OCI-LY3 (cell line): ENCODE measurements around the gene MT1A.
"Not testable (repeated sequence)": the region's sequence is repeated elsewhere in the genome, so short reads cannot be mapped to it uniquely, and the experiment has no call there.

ENCODE experiments used
- H2AFZ ChIP-seq: fragments of 200-600, 300-600 bp; shearing (Covaris generic); 2 replicates; pipeline ENCODE4 v1.6.0; 2014; ENCODE audit warnings: antibody characterized with exemption, low read depth, low read length
- H3K27ac ChIP-seq: fragments of 200-600, 300-600 bp; sonication (generic); 2 replicates; pipeline ENCODE4 v1.5.1; 2014; ENCODE audit warnings: mild to moderate bottlenecking, low read length, moderate library complexity, mixed read lengths
- H3K27me3 ChIP-seq: fragments of 200-600, 300-600 bp; sonication (generic); 2 replicates; pipeline ENCODE4 v1.6.1; 2014; ENCODE audit warnings: low read depth, low read length, mixed read lengths
- H3K36me3 ChIP-seq: fragments of 200-600, 300-600 bp; sonication (generic); replicated peaks from 2 replicates; pipeline ENCODE3; 2014; ENCODE audit warnings: low read depth, low read length, mixed read lengths
- H3K4me1 ChIP-seq: fragments of 300-600, 200-600 bp; sonication (generic); 2 replicates; pipeline ENCODE4 v1.6.1; 2014; ENCODE audit warnings: low read length, mixed read lengths
- H3K4me2 ChIP-seq: fragments of 200-600, 300-600 bp; sonication (generic); 2 replicates; pipeline ENCODE4 v1.6.1; 2014; ENCODE audit warnings: low read length, mixed read lengths
- H3K4me3 ChIP-seq: fragments of 300-600, 200-600 bp; sonication (generic); 2 replicates; pipeline ENCODE4 v1.5.1; 2014; ENCODE audit warnings: antibody characterized with exemption, mild to moderate bottlenecking, low read length, moderate library complexity
- H3K79me2 ChIP-seq: fragments of 300-600, 200-600 bp; shearing (Covaris generic); 2 replicates; pipeline ENCODE4 v1.6.1; 2014; ENCODE audit warnings: mild to moderate bottlenecking, low read length, mixed read lengths
- H3K9ac ChIP-seq: fragments of 300-600, 200-600 bp; shearing (Covaris generic); 2 replicates; pipeline ENCODE4 v1.6.0; 2014; ENCODE audit warnings: mild to moderate bottlenecking, low read length, moderate library complexity
- H3K9me3 ChIP-seq: fragments of 200-600, 300-600 bp; shearing (Covaris generic); 2 replicates; pipeline ENCODE4 v1.6.1; 2014; ENCODE audit warnings: low read length, mixed read lengths; ENCODE audit not compliant: insufficient read depth
- H4K20me1 ChIP-seq: fragments of 200-600, 300-600 bp; sonication (generic); 2 replicates; pipeline ENCODE4 v1.6.1; 2016; ENCODE audit warnings: low read length, mixed read lengths; ENCODE audit not compliant: insufficient read depth
- EZH2phosphoT487 ChIP-seq: fragments of 200-600 bp; shearing (Covaris generic); IDR thresholded peaks from 2 replicates; pipeline ENCODE4 v1.6.1; 2018; ENCODE audit warnings: antibody characterized with exemption, mixed run types, low read depth
- TF ChIP-seq, protein P1 (sequence below): fragments of 200-600, 300-600 bp; sonication (generic); IDR thresholded peaks from 2 replicates; pipeline ENCODE4 v1.5.1; 2014; ENCODE audit warnings: antibody characterized with exemption, low read length, low read depth

The MT1A gene

DNA sequence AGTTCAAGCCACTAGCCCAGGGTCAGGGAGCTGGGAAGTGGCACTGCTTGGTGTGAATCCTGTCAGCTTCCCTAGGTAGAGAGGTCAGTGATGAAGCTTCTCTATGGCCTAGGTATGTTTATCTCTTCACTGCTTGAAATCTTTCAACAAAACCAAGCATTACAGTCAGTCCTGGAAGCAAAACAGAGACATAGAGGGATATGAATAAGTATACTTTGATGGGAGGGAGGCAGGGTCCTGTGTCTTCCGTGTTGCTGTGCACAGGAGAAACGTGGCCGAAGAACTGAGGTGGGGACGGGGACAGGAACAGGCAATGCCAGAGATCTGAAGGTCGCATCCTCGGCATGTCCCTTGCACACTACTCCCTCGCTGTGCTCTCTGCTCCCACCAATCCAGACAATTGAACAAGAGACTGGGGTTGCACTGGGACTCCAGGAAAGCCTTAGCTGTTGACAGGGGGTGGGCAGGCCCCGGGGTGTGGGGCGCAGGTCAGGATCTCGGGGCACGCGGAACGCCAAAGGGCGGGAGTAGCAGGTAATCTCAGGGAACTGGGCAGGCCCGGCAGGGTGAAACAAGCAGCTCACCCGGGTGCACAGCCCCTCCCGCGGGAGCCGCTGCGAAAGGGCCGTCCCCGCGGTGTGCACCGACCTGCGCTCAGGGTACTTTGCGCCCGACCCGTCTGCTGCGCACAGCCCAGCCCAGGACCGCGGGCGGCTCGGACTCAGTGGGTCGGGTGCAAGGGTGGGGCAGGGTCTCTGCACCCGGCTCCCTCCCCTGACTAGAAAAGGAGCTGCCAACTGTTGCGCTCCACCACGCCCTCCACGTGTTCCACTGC lies 30.8 kb downstream of the MT1A start, which contains the start of gene MT1H:
Gene MT1H (plus strand): TSS at position 810 of the 835 bp plus-strand sequence. CDS start 71 bp downstream, outside the sequence.
- no peaks in the 10 kb centered on the region for H3K79me2 ChIP-seq
- H3K9ac ChIP-seq: no peak within 1 kb of the TSS
- no peaks in the 10 kb centered on the region for H3K36me3 ChIP-seq
- H3K9me3 ChIP-seq: no peaks in the 10 kb centered on the region
- no peak within 1 kb of the TSS for H2AFZ ChIP-seq
- no peak within 1 kb of the TSS for H3K27ac ChIP-seq
- H3K4me2 ChIP-seq: no peak within 1 kb of the TSS
- no peak within 1 kb of the TSS for H3K4me3 ChIP-seq
- no peaks in the 10 kb centered on the region for H4K20me1 ChIP-seq
- no peaks in the 10 kb centered on the region for H3K4me1 ChIP-seq
- peaks cover 35% of the 10 kb centered on the region for H3K27me3 ChIP-seq
- TF ChIP-seq, protein P1, sequence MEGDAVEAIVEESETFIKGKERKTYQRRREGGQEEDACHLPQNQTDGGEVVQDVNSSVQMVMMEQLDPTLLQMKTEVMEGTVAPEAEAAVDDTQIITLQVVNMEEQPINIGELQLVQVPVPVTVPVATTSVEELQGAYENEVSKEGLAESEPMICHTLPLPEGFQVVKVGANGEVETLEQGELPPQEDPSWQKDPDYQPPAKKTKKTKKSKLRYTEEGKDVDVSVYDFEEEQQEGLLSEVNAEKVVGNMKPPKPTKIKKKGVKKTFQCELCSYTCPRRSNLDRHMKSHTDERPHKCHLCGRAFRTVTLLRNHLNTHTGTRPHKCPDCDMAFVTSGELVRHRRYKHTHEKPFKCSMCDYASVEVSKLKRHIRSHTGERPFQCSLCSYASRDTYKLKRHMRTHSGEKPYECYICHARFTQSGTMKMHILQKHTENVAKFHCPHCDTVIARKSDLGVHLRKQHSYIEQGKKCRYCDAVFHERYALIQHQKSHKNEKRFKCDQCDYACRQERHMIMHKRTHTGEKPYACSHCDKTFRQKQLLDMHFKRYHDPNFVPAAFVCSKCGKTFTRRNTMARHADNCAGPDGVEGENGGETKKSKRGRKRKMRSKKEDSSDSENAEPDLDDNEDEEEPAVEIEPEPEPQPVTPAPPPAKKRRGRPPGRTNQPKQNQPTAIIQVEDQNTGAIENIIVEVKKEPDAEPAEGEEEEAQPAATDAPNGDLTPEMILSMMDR: no peak
- no peak for TF ChIP-seq EZH2phosphoT487

DNA sequence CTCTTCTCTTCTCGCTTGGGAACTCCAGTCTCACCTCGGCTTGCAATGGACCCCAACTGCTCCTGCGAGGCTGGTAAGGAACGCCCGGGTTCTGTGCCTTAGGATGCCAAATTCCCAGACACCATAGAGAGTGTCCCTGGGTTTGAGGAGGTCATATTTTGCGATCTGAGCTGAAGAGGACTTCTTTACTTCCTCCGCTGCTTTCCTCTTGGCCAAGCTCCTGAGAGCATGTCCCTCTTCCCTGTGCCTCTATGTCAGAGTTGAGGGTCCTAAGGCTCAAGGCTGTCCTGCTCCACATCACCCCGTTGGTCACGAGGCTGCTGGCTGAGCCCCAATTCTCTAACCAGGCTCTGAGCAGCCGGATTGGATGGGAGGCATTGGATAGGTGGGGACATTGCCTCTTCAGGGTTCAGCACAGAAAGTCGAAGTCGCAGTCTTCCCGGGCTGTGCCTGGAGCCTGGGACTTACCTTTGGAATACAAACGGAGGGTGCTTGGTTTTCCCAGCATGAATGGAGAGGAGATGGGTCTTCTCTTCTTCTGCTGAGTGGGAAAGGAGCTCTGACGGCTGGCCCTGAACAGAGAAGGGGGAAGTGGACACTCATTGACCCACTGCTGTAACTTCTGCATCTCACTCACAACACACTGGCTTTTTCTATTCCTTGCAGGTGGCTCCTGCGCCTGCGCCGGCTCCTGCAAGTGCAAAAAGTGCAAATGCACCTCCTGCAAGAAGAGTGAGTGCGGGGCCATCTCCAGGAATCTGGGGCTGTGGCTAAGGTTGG lies 31.6 kb downstream of the MT1A start:
- peaks cover 29% of the 10 kb centered on the region for H3K27me3 ChIP-seq
- H3K4me3 ChIP-seq: no peak overlapping the region

DNA sequence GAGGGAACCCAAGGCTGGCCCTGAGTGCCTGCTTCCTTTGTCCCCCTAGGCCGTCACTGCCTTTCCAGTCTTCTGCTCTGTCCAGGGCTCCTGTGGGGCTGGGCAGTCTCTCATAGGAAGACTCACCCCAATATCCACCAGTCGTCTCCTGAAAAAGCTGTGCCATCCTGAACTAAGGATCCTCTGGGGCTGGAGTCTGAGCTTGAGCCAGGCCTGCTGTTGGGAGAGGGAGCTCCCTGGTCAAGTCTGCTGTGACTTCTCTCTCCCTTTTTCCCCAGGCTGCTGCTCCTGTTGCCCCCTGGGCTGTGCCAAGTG lies 32.1 kb downstream of the MT1A start:
- no peaks in the 10 kb centered on the region for H3K79me2 ChIP-seq
- peaks cover 32% of the 10 kb centered on the region for H3K27me3 ChIP-seq
- H3K4me3 ChIP-seq: no peak overlapping the region
- H3K4me1 ChIP-seq: no peaks in the 10 kb centered on the region
- H2AFZ ChIP-seq: no peak overlapping the region
- no peaks in the 10 kb centered on the region for H3K36me3 ChIP-seq
- TF ChIP-seq, protein P1: no peak
- no peak for TF ChIP-seq EZH2phosphoT487
- no peaks in the 10 kb centered on the region for H3K9me3 ChIP-seq
- no peak overlapping the region for H3K4me2 ChIP-seq
- no peaks in the 10 kb centered on the region for H4K20me1 ChIP-seq
- H3K9ac ChIP-seq: no peak overlapping the region
- no peak overlapping the region for H3K27ac ChIP-seq

More for the DNA sequence above, 31.6 kb downstream of the MT1A start:
- H3K4me1 ChIP-seq: no peaks in the 10 kb centered on the region
- H3K9ac ChIP-seq: no peak overlapping the region
- no peaks in the 10 kb centered on the region for H3K79me2 ChIP-seq
- H3K36me3 ChIP-seq: no peaks in the 10 kb centered on the region
- no peaks in the 10 kb centered on the region for H3K9me3 ChIP-seq
- no peak for TF ChIP-seq EZH2phosphoT487
- TF ChIP-seq, protein P1: no peak
- no peak overlapping the region for H3K4me2 ChIP-seq
- H4K20me1 ChIP-seq: no peaks in the 10 kb centered on the region
- H2AFZ ChIP-seq: no peak overlapping the region
- H3K27ac ChIP-seq: no peak overlapping the region

DNA sequence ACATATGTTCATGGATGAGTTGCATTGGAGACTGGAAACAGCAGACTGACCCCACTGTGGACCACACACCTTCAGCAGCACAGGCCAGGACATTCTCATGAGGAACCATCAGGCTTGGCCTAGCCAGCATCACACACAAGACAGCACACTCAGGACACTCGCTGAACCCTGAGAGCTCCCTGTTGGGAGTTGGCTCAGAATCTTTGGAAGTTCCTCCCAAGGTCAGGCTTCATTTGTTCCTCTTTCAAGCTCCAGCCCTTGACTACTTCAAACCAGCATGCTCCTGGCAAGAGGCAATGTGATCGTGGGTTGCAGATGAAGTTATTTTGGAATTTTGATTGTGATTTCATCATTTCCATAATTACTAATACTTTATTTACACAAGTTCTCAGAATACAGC lies 33.2 kb downstream of the MT1A start:
- not testable (repeated sequence) for H3K36me3 ChIP-seq, H3K9ac ChIP-seq, H3K4me1 ChIP-seq, H3K79me2 ChIP-seq, H3K4me3 ChIP-seq, H4K20me1 ChIP-seq, H3K27ac ChIP-seq, H3K9me3 ChIP-seq, H3K4me2 ChIP-seq, H2AFZ ChIP-seq
- peaks cover 32% of the 10 kb centered on the region for H3K27me3 ChIP-seq

DNA sequence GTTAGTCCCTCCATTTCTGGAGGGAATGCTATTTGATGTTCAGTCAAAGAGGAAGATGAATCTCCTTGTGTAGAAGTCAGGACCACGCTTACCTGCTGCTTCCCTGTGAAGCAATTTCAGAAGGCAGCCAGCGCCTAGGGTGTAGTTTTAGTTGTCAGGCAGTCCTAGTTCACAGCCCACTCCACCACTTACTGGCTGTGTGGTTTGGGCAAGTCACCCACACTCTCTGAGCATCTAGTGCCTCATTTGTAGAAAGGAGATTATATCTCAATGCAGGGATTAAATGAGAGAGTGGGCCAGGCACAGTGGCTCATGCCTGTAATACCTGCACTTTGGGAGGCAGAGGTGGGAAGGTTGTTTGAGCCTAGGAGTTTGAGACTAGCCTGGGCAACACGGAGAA lies 33.7 kb downstream of the MT1A start:
- H3K27ac ChIP-seq, H2AFZ ChIP-seq, H3K4me2 ChIP-seq, H3K36me3 ChIP-seq, H3K79me2 ChIP-seq, H3K9me3 ChIP-seq, H3K9ac ChIP-seq, H3K4me1 ChIP-seq, H3K4me3 ChIP-seq, H4K20me1 ChIP-seq: not testable (repeated sequence)
- H3K27me3 ChIP-seq: peaks cover 32% of the 10 kb centered on the region
